ENCODE data around the gene STK16. TPM values are rescaled to one million over a fixed set of nuclear protein-coding genes. Genes with fewer than 3 reads are reported as not detected.
A peak's percentile ranks its signal among the peaks of the same experiment; 100 is the strongest.

STK16 gene
- total and polyA plus RNA-seq, 2 of the 13 experiments (the other 11 are each of a cell fraction or from before 2014, with no cell fraction given): 28.0 to 50.9 TPM

DNA sequence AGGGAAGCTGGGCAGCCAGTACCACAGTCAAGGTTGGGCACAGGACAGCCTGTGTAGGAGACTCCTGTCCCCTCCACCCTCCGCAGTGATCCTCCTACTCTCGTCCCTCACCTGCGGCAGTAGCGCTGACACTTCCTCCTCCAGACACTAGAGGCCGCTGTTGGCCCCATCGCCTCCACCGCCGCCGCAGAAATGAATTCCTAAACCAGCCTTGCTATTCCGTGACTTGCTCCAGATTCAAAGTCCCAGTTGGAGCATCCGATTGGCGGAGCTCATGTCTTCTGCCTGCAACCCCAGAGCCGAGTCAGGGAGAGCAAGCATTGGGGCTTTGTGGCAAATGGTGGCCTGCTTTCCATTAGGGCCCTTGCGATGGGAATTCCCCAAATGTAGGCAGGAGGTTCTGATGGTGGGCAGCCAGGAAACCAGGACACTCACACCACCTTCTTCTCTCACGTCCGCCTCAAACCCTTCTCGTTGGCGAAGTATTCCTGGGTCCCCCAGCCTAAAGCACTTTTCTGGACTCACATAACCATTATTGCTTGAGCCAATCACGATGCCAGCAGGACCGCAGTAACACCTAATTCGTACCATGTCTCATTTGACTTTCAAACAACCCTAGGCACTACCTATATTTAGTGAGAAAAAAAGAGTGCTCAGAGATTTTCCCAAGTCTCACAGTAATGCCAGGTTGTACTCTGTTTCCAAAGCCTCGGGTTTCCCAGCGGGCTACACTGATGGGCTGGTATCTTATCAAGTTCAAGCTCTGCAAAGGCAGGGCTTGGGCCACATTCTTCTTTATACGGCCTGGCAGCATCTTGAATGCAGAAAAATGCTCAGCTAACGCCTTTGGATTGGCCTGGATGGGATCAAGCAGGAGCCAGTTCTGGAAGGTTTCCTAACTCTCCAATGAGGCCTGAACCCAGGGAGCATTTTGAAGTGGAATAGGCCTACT is 32.7 kb downstream of the STK16 start (continued):
- TF ChIP-seq TBX3 (IDR thresholded peaks at IDR 0.05; ENCODE audit: borderline replicate concordance) (no peak), ZNF33A (CRISPR knock-in tag; IDR thresholded peaks at IDR 0.05; ENCODE audit: borderline replicate concordance) (no peak), CHCHD3 (CRISPR knock-in tag; IDR thresholded peaks at IDR 0.05) (no peak), ETV6 (CRISPR knock-in tag; conservative IDR thresholded peaks at IDR 0.05) (no peak), ZNF614 (CRISPR knock-in tag; IDR thresholded peaks at IDR 0.05; ENCODE audit: borderline replicate concordance) (peak; percentile 48; the same call in 1 of the 2 replicates), MIER3 (CRISPR knock-in tag; IDR thresholded peaks at IDR 0.05; ENCODE audit: borderline replicate concordance) (no peak), KDM2A (CRISPR knock-in tag; IDR thresholded peaks at IDR 0.05; ENCODE audit: borderline replicate concordance, low read depth) (peak; percentile 91), ZNF263 (CRISPR knock-in tag; IDR thresholded peaks at IDR 0.05) (peak; percentile 78; the same call in 1 of the 2 replicates), PRPF4 (IDR thresholded peaks at IDR 0.05; ENCODE audit: low read depth, low read length, poor library complexity, severe bottlenecking) (no peak), ZNF737 (CRISPR knock-in tag; IDR thresholded peaks at IDR 0.05; ENCODE audit: borderline replicate concordance) (no peak), ZNF589 (CRISPR knock-in tag; conservative IDR thresholded peaks at IDR 0.05) (no peak)
- TF ChIP-seq, protein P1, sequence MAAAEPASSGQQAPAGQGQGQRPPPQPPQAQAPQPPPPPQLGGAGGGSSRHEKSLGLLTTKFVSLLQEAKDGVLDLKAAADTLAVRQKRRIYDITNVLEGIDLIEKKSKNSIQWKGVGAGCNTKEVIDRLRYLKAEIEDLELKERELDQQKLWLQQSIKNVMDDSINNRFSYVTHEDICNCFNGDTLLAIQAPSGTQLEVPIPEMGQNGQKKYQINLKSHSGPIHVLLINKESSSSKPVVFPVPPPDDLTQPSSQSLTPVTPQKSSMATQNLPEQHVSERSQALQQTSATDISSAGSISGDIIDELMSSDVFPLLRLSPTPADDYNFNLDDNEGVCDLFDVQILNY (CRISPR knock-in tag; conservative IDR thresholded peaks at IDR 0.05): no peak
- TF ChIP-seq, protein P2, sequence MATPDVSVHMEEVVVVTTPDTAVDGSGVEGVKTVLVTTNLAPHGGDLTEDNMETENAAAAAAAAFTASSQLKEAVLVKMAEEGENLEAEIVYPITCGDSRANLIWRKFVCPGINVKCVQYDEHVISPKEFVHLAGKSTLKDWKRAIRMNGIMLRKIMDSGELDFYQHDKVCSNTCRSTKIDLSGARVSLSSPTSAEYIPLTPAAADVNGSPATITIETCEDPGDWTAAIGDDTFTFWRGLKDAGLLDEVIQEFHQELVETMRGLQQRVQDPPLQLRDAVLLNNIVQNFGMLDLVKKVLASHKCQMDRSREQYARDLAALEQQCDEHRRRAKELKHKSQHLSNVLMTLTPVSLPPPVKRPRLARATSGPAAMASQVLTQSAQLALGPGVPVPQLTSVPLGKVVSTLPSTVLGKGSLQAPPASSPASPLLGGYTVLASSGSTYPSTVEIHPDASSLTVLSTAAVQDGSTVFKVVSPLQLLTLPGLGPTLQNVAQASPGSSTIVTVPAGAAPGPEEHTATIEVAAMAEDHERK (CRISPR knock-in tag; IDR thresholded peaks at IDR 0.05; ENCODE audit: low read depth): no peak
- TF ChIP-seq, protein P3, sequence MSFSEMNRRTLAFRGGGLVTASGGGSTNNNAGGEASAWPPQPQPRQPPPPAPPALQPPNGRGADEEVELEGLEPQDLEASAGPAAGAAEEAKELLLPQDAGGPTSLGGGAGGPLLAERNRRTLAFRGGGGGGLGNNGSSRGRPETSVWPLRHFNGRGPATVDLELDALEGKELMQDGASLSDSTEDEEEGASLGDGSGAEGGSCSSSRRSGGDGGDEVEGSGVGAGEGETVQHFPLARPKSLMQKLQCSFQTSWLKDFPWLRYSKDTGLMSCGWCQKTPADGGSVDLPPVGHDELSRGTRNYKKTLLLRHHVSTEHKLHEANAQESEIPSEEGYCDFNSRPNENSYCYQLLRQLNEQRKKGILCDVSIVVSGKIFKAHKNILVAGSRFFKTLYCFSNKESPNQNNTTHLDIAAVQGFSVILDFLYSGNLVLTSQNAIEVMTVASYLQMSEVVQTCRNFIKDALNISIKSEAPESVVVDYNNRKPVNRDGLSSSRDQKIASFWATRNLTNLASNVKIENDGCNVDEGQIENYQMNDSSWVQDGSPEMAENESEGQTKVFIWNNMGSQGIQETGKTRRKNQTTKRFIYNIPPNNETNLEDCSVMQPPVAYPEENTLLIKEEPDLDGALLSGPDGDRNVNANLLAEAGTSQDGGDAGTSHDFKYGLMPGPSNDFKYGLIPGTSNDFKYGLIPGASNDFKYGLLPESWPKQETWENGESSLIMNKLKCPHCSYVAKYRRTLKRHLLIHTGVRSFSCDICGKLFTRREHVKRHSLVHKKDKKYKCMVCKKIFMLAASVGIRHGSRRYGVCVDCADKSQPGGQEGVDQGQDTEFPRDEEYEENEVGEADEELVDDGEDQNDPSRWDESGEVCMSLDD (CRISPR knock-in tag; IDR thresholded peaks at IDR 0.05; ENCODE audit: borderline replicate concordance): no peak
